ENCODE measurements around the gene RPS6KB1.
"Not testable (repeated sequence)": the region's sequence is repeated elsewhere in the genome, so short reads cannot be mapped to it uniquely, and the experiment has no call there.

The RPS6KB1 gene

DNA sequence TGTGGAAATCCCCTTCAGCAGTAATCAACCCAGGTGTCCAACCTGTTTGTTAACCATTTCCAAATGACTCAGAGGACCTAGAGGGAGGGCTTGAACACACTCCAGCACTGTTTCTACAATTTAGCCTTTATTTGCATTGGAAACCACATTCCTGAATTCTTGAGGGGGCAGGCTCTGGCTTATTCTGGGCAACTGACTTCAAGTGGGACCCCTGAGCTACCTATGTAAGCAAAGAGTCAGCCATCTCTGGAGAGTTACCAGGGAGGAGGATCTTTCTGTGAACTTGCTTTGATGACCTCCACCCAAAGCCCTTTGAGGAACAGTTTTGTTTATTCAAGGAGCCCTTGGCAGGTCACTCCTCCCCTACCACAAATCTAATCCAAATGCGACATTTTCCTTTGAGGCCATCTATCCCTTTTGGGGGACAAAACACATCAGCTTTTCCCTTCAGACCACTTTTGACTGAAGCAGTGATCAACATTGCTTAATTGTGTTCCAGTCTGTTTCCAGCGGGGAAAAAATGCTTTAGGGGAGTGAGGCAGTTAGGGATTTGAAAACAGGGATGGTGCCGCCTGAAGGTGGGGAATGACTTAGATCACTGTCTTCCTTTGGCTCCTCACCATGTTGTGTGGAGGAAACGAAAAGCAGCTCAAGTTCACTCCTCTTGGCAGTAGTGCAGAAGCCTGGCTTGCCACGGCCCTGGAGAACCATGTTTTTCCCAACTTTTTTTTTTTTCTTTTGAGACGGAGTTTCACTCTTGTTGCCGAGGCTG lies 46.3 kb upstream of the RPS6KB1 start:
- peaks cover 27% of the 10 kb centered on the region for H3F3A ChIP-seq (ENCODE audit: control insufficient read depth, insufficient read depth)
- peak overlapping the region; percentile 56 for H3K4me3 ChIP-seq (ENCODE audit: low read length)
- H3K36me3 ChIP-seq (ENCODE audit: control insufficient read depth, low read length), result peaks cover 4% of the 10 kb centered on the region; the same call in 1 of the 2 replicates
- no peaks in the 10 kb centered on the region for H3K27me3 ChIP-seq (ENCODE audit: control insufficient read depth, low read length)
- H4K20me1 ChIP-seq (ENCODE audit: control insufficient read depth, insufficient read depth, low read depth, low read length), result no peaks in the 10 kb centered on the region
- H3K4me1 ChIP-seq (ENCODE audit: control insufficient read depth, low read length), result peaks cover 63% of the 10 kb centered on the region
- H3K79me2 ChIP-seq (ENCODE audit: control insufficient read depth, low read length), result peaks cover 42% of the 10 kb centered on the region; the same call in 1 of the 2 replicates
- peak overlapping the region; percentile 93 for H3K4me2 ChIP-seq (ENCODE audit: low read length)
- H3K9me2 ChIP-seq (replicated peaks; ENCODE audit: control insufficient read depth, low read length), result no peaks in the 10 kb centered on the region
- no peak for TF ChIP-seq EZH2phosphoT487 (IDR thresholded peaks at IDR 0.05; ENCODE audit: borderline replicate concordance, low read length)
- TF ChIP-seq, protein P1, sequence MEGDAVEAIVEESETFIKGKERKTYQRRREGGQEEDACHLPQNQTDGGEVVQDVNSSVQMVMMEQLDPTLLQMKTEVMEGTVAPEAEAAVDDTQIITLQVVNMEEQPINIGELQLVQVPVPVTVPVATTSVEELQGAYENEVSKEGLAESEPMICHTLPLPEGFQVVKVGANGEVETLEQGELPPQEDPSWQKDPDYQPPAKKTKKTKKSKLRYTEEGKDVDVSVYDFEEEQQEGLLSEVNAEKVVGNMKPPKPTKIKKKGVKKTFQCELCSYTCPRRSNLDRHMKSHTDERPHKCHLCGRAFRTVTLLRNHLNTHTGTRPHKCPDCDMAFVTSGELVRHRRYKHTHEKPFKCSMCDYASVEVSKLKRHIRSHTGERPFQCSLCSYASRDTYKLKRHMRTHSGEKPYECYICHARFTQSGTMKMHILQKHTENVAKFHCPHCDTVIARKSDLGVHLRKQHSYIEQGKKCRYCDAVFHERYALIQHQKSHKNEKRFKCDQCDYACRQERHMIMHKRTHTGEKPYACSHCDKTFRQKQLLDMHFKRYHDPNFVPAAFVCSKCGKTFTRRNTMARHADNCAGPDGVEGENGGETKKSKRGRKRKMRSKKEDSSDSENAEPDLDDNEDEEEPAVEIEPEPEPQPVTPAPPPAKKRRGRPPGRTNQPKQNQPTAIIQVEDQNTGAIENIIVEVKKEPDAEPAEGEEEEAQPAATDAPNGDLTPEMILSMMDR (IDR thresholded peaks at IDR 0.05; ENCODE audit: low read depth, low read length, poor library complexity, severe bottlenecking), result no peak
- peak overlapping the region; percentile 91 for H3K27ac ChIP-seq (ENCODE audit: low read depth, low read length)
- H3K9me3 ChIP-seq (ENCODE audit: control insufficient read depth, insufficient read depth, low read length), result no peaks in the 10 kb centered on the region

DNA sequence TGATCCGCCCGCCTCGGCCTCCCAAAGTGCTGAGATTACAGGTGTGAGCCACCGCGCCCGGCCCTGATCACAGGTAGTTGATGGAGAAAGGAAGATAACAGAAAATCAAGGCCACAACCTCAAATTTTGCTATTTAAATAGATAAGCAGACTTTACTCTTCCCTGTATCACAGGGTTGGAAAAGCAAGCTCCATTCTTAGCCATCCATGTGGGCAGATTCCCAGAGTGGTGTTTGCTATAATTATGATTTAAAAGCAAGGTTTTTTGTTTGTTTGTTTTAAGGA lies 44.6 kb upstream of the RPS6KB1 start:
- peak overlapping the region; percentile 39 for H3K27ac ChIP-seq (ENCODE audit: low read depth, low read length)
- peaks cover 39% of the 10 kb centered on the region; the same call in 1 of the 2 replicates for H3K79me2 ChIP-seq (ENCODE audit: control insufficient read depth, low read length)
- H3K9me2 ChIP-seq (replicated peaks; ENCODE audit: control insufficient read depth, low read length), result no peaks in the 10 kb centered on the region
- peak overlapping the region; percentile 32; the same call in 1 of the 2 replicates for H3K4me3 ChIP-seq (ENCODE audit: low read length)
- no peaks in the 10 kb centered on the region for H3K9me3 ChIP-seq (ENCODE audit: control insufficient read depth, insufficient read depth, low read length)
- no peak for TF ChIP-seq EZH2phosphoT487 (IDR thresholded peaks at IDR 0.05; ENCODE audit: borderline replicate concordance, low read length)
- TF ChIP-seq, protein P1 (IDR thresholded peaks at IDR 0.05; ENCODE audit: low read depth, low read length, poor library complexity, severe bottlenecking), result no peak
- peak overlapping the region; percentile 54 for H3K4me2 ChIP-seq (ENCODE audit: low read length)
- peaks cover 68% of the 10 kb centered on the region for H3K4me1 ChIP-seq (ENCODE audit: control insufficient read depth, low read length)
- no peaks in the 10 kb centered on the region for H4K20me1 ChIP-seq (ENCODE audit: control insufficient read depth, insufficient read depth, low read depth, low read length)
- H3K27me3 ChIP-seq (ENCODE audit: control insufficient read depth, low read length), result no peaks in the 10 kb centered on the region
- H3F3A ChIP-seq (ENCODE audit: control insufficient read depth, insufficient read depth), result peaks cover 27% of the 10 kb centered on the region
- H3K36me3 ChIP-seq (ENCODE audit: control insufficient read depth, low read length), result no peaks in the 10 kb centered on the region

DNA sequence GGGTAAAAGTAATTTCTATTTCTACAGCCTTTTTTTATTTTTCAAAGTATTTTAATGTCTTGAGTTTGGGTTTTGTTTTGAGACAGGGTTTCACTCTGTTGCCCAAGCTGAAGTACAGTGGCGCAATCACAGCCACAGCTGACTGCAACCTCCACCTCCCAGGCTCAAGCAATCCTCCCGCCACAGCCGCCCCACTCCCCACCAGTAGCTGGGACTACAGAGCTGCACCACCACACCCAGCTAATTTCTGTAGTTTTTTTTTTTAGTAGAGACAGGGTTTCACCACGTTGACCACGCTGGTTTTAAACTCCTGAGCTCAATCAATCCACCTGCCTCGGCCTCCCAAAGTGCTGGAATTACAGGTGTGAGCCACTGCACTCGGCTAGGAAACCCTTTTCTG lies 44.1 kb upstream of the RPS6KB1 start:
- Histone ChIP-seq H4K20me1 (ENCODE audit: control insufficient read depth, insufficient read depth, low read depth, low read length) (no peaks in the 10 kb centered on the region), H3F3A (ENCODE audit: control insufficient read depth, insufficient read depth) (peaks cover 27% of the 10 kb centered on the region), H3K36me3 (ENCODE audit: control insufficient read depth, low read length) (no peaks in the 10 kb centered on the region), H3K27ac (ENCODE audit: low read depth, low read length) (peak overlapping the region; percentile 39), H3K9me2 (replicated peaks; ENCODE audit: control insufficient read depth, low read length) (no peaks in the 10 kb centered on the region), H3K79me2 (ENCODE audit: control insufficient read depth, low read length) (peaks cover 40% of the 10 kb centered on the region; the same call in 1 of the 2 replicates), H3K4me3 (ENCODE audit: low read length) (peak overlapping the region; percentile 32; the same call in 1 of the 2 replicates), H3K4me1 (ENCODE audit: control insufficient read depth, low read length) (peaks cover 72% of the 10 kb centered on the region), H3K9me3 (ENCODE audit: control insufficient read depth, insufficient read depth, low read length) (no peaks in the 10 kb centered on the region), H3K4me2 (ENCODE audit: low read length) (peak overlapping the region; percentile 54), H3K27me3 (ENCODE audit: control insufficient read depth, low read length) (no peaks in the 10 kb centered on the region)
- no peak for TF ChIP-seq EZH2phosphoT487 (IDR thresholded peaks at IDR 0.05; ENCODE audit: borderline replicate concordance, low read length)
- TF ChIP-seq, protein P1 (IDR thresholded peaks at IDR 0.05; ENCODE audit: low read depth, low read length, poor library complexity, severe bottlenecking), result no peak

DNA sequence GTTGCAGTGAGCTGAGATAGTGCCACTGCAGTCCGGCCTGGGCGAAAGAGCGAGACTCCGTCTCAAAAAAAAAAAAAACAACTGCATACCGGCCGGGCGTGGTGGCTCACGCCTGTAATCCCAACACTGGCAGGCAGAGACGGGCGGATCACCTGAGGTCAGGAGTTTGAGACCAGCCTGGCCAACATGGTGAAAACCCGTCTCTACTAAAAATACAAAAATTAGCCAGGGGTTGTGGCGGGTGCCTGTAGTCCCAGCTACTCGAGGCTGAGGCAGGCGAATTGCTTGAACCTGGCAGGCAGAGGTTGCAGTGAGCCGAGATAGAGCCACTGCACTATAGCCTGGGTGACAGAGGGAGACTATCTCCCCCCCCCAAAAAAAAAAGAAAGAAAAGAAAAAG lies 42.6 kb upstream of the RPS6KB1 start:
- H3K4me2 ChIP-seq (ENCODE audit: low read length); H3K9me2 ChIP-seq (replicated peaks; ENCODE audit: control insufficient read depth, low read length); H3K27me3 ChIP-seq (ENCODE audit: control insufficient read depth, low read length); H3K36me3 ChIP-seq (ENCODE audit: control insufficient read depth, low read length); H3K9me3 ChIP-seq (ENCODE audit: control insufficient read depth, insufficient read depth, low read length); H4K20me1 ChIP-seq (ENCODE audit: control insufficient read depth, insufficient read depth, low read depth, low read length); H3K4me3 ChIP-seq (ENCODE audit: low read length); H3K27ac ChIP-seq (ENCODE audit: low read depth, low read length): not testable (repeated sequence)
- peaks cover 19% of the 10 kb centered on the region for H3F3A ChIP-seq (ENCODE audit: control insufficient read depth, insufficient read depth)
- peaks cover 30% of the 10 kb centered on the region; the same call in 1 of the 2 replicates for H3K79me2 ChIP-seq (ENCODE audit: control insufficient read depth, low read length)
- H3K4me1 ChIP-seq (ENCODE audit: control insufficient read depth, low read length), result peaks cover 62% of the 10 kb centered on the region

Data from DOHH2 (cell line).